GM12874 (cell line): ENCODE measurements around the gene B3GAT3.
A peak's percentile ranks its signal among the peaks of the same experiment; 100 is the strongest.

Experiments used
- TF ChIP-seq, protein P1 (sequence below): IDR thresholded peaks from 2 replicates; pipeline ENCODE4 v1.5.1; 2011; ENCODE audit warnings: low read depth, mild to moderate bottlenecking, control low read depth, low read length, moderate library complexity; ENCODE audit not compliant: insufficient read depth

B3GAT3 gene

DNA sequence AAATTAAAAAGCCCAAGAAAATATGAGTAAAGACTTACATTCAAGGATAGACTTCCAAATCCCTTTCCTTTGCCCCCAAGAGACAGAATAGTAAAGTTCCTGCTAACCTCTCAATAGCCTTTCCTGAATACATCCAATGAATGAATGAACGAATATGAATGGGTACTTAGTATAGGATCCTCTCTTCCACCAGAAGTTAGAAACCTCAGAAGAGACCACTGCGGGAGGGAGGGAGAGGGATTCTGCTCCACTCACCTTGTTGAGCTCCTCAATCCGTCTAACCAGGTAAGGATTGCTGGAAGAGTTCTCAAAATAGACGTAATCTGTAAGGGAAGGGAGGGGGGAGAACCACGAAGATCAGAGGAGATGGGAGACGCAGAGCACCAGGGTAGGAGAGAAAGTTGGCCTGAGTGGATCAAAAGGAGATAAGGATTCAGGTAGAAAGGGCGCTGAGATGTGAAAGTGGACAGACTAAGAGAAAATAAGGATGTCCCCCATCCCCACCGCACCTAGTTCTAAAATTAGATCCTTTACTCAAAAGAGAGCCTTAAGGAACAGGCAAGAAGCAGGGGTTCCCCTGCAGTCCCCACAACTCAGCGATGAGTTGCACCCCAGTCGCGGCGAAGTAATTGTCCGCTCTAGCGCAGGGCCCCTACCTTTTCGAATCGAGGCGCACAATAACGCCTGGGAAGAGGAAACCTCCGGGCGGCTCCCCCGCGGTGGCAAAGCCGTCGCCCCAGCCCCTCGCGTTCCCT, 21.2 kb downstream of the B3GAT3 start:
- TF ChIP-seq, protein P1, sequence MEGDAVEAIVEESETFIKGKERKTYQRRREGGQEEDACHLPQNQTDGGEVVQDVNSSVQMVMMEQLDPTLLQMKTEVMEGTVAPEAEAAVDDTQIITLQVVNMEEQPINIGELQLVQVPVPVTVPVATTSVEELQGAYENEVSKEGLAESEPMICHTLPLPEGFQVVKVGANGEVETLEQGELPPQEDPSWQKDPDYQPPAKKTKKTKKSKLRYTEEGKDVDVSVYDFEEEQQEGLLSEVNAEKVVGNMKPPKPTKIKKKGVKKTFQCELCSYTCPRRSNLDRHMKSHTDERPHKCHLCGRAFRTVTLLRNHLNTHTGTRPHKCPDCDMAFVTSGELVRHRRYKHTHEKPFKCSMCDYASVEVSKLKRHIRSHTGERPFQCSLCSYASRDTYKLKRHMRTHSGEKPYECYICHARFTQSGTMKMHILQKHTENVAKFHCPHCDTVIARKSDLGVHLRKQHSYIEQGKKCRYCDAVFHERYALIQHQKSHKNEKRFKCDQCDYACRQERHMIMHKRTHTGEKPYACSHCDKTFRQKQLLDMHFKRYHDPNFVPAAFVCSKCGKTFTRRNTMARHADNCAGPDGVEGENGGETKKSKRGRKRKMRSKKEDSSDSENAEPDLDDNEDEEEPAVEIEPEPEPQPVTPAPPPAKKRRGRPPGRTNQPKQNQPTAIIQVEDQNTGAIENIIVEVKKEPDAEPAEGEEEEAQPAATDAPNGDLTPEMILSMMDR: no peak

DNA sequence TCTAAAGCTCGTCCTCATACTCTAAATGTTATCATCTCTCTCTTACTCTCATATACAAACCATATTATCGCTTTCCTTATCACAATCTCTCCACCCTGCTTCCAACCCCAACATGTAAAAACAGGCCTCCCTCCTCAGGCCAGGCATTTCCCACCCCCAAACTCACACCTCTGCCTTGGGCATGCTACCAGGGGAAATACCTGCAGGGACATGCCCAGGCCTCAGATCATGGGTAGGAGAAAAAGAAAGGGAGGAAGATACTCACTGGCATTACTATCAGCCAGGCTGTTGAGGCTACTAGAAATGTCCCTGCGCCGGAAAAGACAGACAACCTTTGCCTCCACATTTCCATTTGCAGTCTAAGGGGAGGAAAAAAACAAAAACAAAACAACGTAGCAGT, 21.9 kb downstream of the B3GAT3 start:
- TF ChIP-seq, protein P1: no peak

DNA sequence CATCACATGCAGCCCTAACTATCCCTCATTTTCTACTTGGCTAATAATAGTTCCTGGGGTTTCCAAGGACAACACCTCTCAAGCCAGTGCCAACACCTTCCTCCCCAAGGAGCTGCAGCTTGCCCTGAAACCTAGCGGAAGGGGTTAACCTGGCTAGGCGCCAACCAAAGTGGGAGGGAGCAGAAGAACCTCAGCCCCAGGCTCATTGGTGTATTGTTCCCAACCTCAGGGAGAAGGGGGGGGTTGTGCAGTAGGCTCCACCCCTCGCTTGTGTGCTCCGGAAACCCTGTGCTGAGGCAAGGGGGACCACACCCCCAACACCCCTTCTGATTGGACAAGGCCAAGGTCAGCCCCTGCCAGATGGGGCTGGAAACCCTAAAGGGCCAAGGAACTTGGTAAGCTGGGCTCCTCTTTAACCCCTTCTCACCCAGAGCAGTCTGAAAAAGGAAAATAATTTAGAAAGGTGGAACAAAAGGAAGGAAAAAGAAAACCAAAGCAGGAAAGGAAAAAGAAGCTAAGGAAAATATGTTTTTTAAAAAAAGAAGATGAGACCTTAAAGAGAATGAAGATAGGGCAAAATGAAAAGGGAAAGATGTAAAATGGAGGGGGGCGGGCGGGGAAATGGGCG, 22.6 kb downstream of the B3GAT3 start:
- TF ChIP-seq, protein P1: no peak

DNA sequence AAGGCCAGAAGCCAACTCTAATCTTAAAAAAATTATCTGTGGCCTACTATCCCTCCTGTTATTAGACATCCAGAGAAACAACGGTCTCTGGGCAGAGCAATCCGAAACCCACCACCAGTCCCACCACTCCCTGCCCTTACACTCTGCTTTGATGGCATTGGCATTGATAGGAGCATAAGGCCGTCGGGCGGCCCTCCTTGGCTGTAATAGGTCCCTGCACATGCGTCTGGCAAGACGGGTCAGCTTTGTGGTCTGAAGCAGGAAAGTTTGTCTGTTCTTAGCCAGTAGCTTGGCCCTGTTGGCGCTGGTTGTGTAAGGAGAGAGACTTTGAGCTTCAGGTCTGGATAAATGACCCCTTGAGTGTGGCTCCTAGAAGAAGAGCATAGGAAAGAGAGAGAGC, 26.7 kb downstream of the B3GAT3 start:
- TF ChIP-seq, protein P1: no peak

DNA sequence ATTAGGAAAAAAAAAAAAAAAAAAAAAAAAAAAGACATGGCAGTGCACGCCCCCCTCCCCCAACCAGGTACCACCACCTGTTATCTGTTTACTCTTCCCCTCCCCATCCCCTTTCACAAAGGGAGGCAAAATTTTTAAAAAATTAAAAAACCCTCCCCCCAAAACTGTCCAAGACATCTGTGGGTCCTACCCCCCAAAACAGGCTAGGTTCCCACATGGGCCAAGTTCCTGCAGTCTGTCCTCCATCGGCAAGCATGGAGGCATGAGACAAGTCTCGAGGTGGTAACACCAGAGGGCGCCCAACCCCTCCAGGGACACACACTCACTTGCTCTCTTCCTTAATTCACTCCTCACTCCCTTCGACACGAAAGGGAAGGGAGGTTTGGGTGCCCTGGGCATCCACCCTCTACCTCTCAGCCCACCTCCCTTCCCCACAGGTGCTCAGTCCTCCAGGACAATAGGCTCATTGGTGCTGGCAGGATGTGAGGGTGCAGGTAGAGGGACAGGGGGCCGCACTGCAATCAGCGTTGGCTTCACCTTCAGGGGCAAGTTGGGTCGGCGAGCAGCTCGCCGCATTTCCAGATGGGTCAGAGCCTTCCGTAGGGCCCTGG, 28.2 kb downstream of the B3GAT3 start:
- TF ChIP-seq, protein P1: peak; percentile 73

DNA sequence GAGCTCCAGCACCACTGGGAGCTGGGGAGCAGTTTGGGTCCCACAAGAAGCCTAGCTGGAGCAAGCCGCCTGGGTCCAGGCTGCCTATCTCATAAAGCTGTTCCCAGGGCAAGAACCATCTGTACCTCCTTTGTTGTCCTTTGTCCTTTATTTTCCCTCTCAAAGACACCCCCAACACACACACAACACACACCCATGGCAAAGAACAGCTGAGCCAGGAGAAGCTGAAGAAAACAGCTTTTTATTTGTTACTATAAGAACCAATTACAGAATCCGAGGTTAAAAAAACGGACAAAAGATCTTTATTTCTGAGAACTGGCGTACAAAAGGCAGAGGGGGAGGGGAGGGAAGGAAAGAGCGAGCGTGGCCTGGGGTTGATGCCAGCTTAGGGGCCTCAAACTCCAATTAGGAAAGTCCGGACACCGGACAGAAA, 28.8 kb downstream of the B3GAT3 start:
- TF ChIP-seq, protein P1: no peak

DNA sequence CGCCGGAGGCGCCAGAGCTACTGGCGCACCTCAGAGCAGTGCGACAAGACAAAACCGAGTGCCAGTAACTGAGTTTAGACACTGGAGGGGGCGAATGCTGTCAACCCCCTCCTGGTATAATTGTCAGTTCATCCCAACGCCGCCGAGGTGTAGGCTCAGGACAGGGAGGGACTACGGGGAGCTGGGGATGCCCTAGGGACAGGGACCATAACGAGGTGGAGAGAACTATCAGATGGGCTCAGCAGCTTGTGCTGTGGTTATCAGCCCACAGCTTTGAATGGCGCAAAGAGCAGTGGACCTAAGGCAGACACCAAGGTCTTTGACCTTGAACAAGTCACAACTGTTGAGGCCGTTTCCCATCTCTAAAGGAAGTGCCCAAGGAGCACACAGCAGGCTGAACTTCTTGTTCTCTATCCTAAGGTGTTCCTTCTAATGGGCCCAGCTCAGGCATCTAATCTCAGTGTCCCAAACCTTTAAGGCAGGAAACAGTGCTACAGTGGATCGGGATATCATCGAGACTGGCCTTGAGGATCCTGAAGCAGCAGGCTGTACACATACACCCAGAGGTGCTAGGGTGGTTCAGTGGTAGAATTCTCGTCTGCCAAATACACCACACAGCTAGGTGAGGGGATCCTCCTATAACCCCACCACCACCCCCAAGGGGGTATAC, 29.5 kb downstream of the B3GAT3 start:
- TF ChIP-seq, protein P1: no peak
